ENCODE measurements around the gene PCNX1. TPM values are rescaled to one million over a fixed set of nuclear protein-coding genes. Genes with fewer than 3 reads are reported as not detected.

Gene PCNX1
- total RNA-seq, 1 donor = 47.4 TPM

GRCh38 chr14:70943838-70944237 lies 36.6 kb downstream of the PCNX1 start:
- DNase-seq (ENCODE audit: low read depth) = no peak
- H3K4me3 ChIP-seq (ENCODE audit: low read depth, low read length) = no peak overlapping the region
- no peak for TF ChIP-seq CTCF (IDR thresholded peaks at IDR 0.05; ENCODE audit: insufficient read depth, low read length)

GRCh38 chr14:70947739-70948138 lies 40.5 kb downstream of the PCNX1 start:
- no peak overlapping the region for H3K4me3 ChIP-seq (ENCODE audit: low read depth, low read length)
- no peak for DNase-seq (ENCODE audit: low read depth)
- no peak for TF ChIP-seq CTCF (IDR thresholded peaks at IDR 0.05; ENCODE audit: insufficient read depth, low read length)

GRCh38 chr14:70952485-70952884 lies 45.2 kb downstream of the PCNX1 start:
- no peak for TF ChIP-seq CTCF (IDR thresholded peaks at IDR 0.05; ENCODE audit: insufficient read depth, low read length)
- no peak overlapping the region for H3K4me3 ChIP-seq (ENCODE audit: low read depth, low read length)
- no peak for DNase-seq (ENCODE audit: low read depth)

- no peak for DNase-seq (ENCODE audit: low read depth)
- no peak for TF ChIP-seq CTCF (IDR thresholded peaks at IDR 0.05; ENCODE audit: insufficient read depth, low read length)
Observed at GRCh38 chr14:70954068-70954467, 46.8 kb downstream of the PCNX1 start.

GRCh38 chr14:70955543-70956480 lies 48.6 kb downstream of the PCNX1 start:
- TF ChIP-seq CTCF (IDR thresholded peaks at IDR 0.05; ENCODE audit: insufficient read depth, low read length) = peak; percentile 78
- DNase-seq (ENCODE audit: low read depth) = peak; percentile 55
- no peak overlapping the region for H3K4me3 ChIP-seq (ENCODE audit: low read depth, low read length)

More at GRCh38 chr14:70954068-70954467, 46.8 kb downstream of the PCNX1 start:
- H3K4me3 ChIP-seq (ENCODE audit: low read depth, low read length) = no peak overlapping the region

GRCh38 chr14:70956511-70956910 lies 49.3 kb downstream of the PCNX1 start:
- TF ChIP-seq CTCF (IDR thresholded peaks at IDR 0.05; ENCODE audit: insufficient read depth, low read length) = no peak

More at GRCh38 chr14:70956511-70956910, 49.3 kb downstream of the PCNX1 start:
- no peak for DNase-seq (ENCODE audit: low read depth)
- no peak overlapping the region for H3K4me3 ChIP-seq (ENCODE audit: low read depth, low read length)

Data from fibroblast of the aortic adventitia (primary cell).